ENCODE results near the gene DHRS4.
"Not testable (repeated sequence)": the region's sequence is repeated elsewhere in the genome, so short reads cannot be mapped to it uniquely, and the experiment has no call there.

The DHRS4 gene

DNA sequence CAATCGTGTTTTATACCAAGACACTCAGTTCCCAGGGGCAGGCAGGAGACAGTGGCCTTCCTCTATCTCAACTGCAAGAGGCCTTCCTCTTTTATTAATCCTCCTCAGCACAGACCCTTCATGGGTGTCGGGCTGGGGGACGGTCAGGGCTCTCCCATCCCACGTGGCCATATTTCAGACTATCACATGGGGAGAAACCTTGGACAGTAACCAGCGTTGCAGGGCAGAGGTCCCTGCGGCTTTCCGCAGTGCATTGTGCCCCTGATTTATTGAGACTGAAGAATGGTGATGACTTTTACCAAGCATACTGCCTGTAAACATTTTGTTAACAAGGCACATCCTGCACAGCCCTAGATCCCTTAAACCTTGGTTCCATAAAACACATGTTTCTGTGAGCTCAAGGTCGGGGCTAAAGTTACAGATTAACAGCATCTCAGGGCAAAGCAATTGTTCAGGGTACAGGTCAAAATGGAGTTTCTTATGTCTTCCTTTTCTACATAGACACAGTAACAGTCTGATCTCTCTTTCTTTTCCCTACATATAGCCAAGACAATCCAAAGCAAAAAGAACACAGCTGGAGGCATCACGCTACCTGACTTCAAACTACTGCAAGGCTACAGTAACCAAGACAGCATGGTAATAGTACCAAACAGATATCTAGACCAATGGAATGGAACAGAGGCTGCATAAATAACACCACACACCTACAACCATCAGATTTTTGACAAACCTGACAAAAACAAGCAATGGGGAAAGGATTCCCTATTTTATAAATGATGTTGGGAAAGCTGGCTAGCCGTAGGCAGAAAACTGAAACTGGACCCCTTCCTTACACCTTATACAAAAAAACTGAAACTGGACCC is 28.6 kb downstream of the DHRS4 start:
- DNase-seq (ENCODE audit: low read depth in 2 of 2), result not testable (repeated sequence)

DNA sequence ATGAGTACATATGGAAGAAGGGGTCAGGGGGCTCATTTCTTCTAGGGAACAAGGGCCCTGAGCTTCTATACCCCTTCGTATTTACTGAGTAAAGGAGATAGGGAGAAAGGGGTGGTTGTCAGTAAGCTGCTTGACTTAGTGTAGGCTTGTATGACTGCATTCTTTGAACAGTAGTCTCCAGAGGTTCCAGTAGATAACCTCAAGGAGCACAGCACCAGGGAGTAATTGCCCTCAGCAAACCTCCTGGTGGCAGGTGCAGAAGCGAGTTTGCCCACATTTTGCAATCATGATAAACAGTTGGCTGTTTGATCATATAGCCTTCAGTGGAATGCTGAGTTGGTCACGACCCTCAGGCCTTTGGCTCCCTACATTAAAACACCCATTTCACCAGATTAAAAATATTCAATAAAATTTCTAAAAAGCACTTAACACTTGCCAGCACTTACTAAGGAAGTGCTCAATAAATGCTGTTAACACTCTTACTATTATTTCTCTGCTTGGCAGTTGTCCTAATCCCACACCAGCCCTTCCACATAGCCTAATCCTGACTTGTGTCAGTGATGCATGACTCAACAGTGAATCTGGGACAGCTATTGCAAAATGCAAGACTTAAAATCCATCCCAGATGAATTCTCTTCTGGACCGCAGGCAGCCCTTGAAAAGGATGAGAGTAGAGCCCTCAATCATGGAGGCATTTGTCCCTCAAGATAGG is 31.5 kb downstream of the DHRS4 start:
- DNase-seq (ENCODE audit: low read depth in 2 of 2), result no peak

DNA sequence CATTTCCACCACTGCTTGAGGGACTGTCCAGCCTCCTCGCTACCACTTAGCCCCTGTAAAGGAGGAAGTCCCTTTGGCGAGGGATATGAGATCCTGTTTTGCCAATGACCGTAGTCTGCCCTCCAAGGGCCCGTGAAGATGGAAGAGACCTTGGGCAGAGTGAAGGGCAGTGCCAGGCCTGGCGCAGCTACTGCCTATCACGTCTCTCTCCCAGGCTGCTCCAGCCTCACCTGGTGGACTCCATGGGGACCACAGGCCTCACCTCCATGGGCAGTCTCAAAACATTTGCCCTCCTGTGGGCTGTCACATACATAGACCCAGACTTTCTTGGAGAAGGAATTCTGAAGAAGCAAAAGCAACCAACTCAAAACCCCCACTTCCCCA is 34.6 kb downstream of the DHRS4 start:
- DNase-seq (ENCODE audit: low read depth in 2 of 2), result not testable (repeated sequence)

DNA sequence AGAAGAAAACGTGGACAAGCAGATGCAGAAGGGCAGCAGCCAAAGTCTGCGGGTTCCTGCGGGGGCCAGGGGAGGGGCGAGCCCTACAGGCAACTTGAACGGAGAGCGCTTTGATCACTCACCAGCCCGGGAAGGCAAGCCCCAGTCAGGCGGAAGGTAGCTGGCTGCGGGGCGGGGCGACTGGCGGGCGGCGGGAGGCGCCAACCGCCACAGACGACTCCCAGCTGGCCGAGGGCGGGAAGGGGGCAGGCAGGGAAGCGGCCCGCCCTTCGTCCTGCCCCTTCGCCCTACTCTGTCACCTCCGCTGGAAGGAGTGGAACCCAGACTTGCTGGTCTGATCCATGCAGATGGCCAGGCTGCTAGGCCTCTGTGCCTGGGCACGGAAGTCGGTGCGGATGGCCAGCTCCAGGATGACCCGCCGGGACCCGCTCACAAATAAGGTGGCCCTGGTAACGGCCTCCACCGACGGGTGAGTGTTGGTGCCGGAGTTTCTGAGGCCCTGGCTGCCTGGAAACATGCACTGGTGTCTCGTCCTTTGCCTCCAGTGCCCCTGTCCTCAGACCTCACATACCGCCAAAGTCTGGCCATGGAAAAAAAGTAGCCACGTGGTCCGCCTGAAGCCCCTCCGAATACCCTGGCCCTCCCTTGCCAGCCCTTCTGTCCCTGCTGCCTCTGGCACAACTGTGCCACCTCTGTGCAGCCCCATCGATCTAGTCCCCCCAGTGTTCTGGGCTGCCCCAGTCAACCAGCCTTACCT is 35.2 kb downstream of the DHRS4 start, which contains the start of gene DHRS4L2:
DHRS4L2 (plus strand) TSS at position 323 of the 757 bp plus-strand sequence; CDS start at position 342, 19 bp downstream.
- DNase-seq (ENCODE audit: low read depth in 2 of 2), result peak; percentile 44 to 48

DNA sequence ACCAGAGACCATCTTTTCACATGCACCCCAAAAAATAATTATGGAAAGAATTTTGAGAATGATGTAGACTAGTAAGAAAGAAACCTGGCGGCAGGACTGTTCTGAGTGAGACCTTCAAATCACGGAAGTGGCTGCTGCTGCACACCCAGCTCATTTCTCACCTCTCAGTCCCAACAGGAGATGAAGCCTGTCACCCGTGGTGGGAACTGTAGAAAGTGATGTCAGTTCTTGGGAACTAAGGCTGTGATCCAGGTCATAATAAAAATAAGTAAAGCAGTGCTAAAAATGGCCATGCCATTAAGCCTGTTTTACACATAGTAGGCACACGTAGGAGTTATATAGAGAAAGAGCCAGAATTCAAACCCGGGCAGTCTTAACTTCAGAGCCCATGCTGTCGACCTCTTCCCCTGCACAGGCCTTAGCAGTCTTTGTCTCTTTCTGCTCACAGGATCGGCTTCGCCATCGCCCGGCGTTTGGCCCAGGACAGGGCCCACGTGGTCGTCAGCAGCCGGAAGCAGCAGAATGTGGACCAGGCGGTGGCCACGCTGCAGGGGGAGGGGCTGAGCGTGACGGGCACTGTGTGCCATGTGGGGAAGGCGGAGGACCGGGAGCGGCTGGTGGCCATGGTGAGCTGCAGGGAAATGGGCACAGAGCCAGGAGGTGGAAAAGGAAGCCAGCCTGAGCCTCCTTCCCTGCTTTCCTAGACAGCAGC is 36.3 kb downstream of the DHRS4 start:
- not testable (repeated sequence) for DNase-seq (ENCODE audit: low read depth in 2 of 2)

DNA sequence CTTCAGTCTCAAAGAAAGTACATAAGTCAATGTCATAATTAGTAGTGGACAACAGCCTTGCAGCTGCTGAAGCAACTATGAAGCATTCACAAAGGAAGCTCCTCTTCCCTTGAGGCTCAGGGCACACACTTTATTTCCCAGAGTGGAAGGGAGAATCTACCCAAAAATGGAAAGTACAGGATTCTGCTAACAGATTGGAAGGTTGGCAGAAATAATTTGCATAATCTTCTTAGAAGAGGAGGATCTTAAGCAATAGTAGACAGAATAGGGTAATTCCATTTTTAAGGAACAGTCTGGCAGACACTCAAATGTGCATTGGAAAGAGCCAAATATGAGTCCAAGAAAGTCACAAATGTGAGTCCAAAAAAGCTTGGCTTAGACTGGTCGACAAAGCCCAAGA is 37.4 kb downstream of the DHRS4 start:
- not testable (repeated sequence) for DNase-seq (ENCODE audit: low read depth in 2 of 2)

DNA sequence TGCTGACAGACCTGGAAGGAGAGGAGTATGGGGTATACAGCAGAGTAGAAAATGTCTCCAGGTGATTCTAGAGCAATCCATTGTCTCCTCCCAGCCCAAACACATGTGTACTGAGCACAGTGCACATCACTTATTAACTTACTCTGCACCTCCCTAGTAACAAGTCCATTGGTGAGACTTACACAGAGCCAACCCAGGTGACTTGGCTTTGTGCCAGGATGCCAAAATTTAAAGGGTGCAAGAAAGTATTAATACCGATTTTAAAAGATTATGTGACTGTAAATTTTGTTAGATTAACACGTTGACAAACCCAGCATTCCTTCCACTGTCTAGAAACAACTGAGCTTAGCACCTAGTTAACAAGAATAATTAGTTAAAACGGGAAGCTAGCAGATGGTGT is 39.5 kb downstream of the DHRS4 start:
- DNase-seq (ENCODE audit: low read depth in 2 of 2), result not testable (repeated sequence)

DNA sequence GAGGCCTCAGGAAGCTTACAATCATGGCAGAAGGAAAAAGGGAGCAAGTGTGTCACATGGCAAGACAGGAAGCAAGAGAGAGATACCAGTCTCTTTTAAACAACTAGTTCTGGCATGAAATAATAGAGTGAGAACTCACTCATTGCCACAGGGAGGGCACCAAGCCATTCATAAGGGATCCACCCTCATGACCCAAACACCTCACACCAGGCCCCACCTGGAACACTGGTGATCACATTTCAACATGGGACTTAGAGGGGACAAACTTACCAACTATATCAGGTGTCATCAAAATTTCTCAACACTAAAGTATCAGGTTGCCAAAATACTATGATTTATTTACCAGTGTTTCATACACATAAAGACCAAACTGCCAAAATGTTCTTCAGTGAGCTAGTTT is 42.4 kb downstream of the DHRS4 start:
- DNase-seq (ENCODE audit: low read depth in 2 of 2), result not testable (repeated sequence)

DNA sequence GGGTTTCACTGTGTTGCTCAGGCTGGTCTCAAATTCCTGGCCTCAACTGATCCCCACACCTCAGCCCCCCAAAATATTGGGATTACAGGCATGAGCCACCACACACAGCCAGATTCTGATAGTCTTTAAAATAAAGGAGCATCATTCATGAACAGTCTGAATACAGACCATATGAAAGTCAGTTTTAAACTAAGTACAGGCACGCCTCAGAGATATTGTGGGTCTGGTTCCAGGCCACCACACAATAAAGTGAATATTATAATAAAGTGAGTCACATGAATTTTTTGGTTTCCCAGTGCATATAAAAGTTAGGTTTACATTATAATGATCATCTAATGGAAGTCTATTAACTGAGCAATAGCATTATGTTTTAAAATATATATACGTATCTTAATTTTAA is 43.3 kb downstream of the DHRS4 start:
- not testable (repeated sequence) for DNase-seq (ENCODE audit: low read depth in 2 of 2)

DNA sequence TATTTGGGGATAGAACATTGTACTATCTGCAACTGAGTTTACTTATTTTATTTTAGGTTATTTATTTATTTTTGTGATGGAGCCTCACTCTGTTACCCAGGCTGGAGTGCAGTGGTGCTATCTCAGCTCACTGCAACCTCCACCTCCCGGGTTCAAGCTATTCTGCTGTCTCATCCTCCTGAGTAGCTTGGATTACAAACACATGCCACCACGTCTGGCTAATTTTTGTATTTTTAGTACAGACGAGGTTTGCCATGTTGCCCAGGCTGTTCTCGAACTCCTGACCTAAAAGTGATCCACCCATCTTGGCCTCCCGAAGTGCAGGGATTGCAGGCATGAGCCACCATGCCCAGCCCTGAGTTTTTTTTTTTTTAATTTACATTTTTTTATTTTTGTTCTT is 46.1 kb downstream of the DHRS4 start:
- DNase-seq (ENCODE audit: low read depth in 2 of 2), result not testable (repeated sequence)

DNA sequence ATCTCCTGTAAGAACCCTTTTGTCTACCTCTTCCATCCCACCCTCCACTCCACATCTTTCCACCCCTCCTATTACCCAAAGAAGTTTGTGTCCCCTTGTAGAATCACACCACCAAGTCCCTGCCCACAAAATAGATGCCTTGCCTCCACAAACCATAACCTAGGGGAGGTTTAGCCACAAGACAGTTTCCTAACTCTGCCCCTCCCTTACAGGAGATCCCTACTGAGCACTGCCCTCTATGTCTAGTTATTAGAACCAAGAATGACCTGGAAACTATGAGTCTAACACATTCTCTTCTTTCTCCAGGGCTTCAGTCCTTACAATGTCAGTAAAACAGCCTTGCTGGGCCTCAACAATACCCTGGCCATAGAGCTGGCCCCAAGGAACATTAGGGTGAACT is 47.5 kb downstream of the DHRS4 start:
- DNase-seq (ENCODE audit: low read depth in 2 of 2), result not testable (repeated sequence)

DNA sequence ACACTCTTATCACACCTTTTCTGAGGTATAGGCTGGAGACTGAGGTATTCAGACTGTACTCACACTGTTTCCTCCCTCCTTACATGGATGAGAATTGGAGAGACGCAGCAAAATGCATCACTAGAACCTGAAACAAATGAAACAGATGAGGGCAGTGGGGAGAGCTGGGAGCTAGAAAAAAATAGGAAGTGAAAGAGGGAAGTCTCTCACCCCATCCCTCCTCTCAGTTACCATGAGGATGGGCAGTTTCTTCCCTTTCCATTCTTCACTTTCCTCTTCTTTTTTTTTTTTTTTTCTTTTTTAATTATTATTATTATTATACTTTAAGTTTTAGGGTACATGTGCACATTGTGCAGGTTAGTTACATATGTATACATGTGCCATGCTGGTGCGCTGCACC is 48.1 kb downstream of the DHRS4 start:
- not testable (repeated sequence) for DNase-seq (ENCODE audit: low read depth in 2 of 2)

DNA sequence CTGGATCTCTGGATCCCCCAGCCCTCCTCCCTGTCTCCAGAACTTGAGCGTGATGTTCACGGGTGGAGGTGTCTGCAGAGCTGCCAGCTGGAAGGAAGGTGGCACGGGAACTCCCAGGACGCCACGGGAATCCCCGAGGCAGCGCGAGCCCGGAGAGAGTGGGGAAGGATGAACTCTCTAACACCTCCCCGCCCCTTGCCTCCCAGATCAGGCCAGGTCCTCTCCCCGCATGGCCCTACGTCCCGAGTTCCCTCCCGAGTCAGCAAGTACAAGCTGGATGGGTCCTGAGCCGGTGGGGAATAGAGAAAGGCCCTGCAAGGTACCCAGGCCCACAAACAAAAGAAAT is 52.9 kb downstream of the DHRS4 start:
- DNase-seq (ENCODE audit: low read depth in 2 of 2), result not testable (repeated sequence)

DNA sequence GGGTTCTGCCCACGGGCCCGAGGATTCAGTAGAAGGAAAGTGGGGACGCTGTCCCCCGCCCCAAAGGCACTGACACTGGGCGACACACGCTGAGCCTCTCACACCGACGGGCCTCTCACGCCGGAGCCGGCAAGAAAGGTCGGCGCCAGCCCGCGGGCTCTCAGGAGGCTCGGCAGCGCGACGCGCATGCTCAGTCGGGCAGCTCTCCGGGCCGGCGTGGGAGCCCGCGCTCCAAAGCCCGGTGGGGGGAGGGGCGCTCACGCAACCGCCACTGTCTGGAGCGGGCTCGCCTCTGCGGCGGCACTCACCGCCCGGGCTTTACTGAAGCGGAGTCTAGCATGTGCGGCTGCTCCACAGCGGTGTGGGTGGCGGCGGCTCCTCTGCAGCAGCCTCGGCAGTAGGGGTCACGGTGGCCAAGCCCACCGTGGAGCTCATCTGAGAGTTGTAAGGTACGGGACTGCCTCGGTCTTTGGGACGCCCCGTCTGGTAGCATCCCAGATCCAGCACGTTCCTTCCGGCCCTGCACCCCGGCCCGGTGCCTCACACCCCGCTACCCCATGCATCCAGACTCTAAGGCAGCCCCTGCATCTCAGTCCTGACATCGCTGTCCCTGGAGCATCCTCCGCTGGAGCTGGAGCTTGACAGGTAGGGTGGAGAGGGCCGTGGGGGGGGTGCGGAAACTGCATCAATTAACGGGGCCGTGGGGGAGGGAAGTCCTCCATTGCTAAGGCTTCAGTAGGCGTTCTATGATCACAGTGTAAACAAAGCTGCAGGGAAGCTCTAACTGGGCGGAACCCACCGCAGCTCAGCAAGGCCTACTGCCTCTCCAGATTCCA is 53.5 kb downstream of the DHRS4 start:
- peak in 1 of 2 donors; percentile 28 for DNase-seq (ENCODE audit: low read depth in 2 of 2)

DNA sequence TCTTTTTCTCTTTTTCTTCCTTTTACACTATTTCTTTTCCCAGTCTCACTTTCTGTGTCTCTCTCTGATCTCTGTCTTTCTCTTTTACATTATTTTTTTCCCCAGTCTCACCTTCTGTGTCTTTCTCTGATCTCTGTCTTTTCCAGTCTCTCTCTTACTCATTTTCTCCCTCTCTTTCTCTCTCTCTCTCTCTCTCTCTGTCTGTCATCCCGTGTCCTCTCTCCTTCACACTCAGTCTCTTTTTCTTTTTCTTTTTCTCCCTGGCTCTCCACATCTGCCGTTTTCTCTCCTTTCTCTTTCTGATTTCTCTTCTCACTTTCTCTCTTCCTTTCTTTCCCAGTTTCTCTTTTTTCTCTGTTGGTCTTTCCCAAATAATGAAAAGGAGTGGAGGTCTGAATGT is 57.5 kb downstream of the DHRS4 start:
- no peak for DNase-seq (ENCODE audit: low read depth in 2 of 2)

DNA sequence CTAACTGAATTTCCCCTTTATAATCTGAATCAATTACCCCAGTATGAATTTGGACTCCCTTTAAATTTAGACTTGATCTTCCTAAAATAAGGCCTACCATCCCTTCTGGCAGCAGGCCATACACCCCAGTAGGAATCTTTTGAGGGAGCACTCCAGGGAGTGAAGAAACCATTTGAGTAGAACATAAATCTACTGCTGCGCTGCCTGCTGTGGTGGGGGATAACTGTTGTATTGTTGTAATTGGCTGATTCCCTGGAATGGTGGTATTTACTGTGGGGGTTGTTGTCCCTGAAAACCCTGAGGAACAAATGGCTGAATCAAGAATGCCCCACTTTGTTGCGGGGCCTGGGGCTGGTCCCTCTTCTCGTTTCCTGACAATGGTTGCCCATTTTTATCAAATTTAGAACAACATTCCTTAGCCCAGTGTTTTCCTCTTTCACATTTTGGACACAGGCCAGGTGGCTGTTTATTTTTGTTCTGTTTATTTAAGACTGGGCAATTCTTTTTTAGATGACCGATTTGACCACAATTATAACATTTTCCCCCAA is 59.2 kb downstream of the DHRS4 start:
- DNase-seq (ENCODE audit: low read depth in 2 of 2), result not testable (repeated sequence)

DNA sequence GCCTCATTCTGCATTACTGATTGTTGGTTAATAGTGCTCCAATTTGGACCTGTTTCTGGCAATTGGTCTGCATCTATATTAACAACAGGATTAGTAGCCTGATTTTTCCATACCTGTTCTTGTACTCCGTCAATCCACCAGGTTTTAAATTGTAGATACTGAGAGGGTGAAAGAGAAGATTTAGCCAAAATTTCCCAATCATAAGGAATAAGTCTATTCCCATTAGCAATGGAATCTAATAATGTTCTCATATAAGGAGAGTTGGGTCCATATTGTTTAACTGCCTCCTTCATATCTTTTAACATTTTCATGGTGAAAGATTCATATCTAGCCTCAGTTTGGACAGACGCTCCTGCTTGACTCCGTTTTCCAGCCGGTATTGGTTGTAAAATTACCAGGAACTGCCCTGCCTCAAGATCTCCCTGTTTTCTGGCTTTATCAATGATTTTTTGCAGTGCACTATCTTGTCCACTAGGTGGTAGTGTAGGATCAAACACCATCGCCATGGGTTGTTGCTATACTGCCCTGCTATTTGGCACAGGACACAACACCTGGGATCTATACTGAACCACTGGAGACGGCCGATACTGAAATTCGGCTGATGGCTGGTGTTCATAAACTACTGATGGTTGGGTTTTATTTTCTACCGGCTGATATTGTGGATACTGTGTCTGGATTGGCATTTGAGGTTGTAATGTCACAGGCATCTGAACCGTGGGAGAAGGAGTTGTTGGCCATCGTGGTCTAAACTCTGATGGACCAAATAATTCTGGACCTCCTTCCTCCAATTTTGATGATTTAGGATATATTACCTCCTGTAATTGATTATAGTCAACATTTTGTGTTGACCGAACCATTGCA is 60.3 kb downstream of the DHRS4 start:
- DNase-seq (ENCODE audit: low read depth in 2 of 2), result no peak

DNA sequence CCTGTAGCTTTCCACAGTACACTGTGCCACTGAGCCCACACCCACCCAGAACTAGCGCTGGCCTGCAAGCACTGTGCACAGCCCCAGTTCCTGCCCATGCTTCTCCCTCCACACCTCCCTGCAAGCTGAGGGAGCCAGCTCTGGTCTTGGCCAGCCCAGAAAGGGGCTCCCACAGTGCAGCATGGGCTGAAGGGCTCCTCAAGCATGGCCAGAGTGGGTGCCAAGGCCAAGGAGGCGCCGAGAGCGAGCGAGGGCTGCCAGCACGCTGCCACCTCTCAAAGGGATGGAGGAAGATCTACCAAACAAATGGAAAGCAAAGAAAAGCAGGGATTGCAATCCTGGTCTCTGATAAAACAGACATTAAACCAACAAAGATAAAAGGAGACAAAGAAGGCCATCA is 62.2 kb downstream of the DHRS4 start:
- DNase-seq (ENCODE audit: low read depth in 2 of 2), result not testable (repeated sequence)
